Measurements from ENCODE around the gene TTC17.

DNA sequence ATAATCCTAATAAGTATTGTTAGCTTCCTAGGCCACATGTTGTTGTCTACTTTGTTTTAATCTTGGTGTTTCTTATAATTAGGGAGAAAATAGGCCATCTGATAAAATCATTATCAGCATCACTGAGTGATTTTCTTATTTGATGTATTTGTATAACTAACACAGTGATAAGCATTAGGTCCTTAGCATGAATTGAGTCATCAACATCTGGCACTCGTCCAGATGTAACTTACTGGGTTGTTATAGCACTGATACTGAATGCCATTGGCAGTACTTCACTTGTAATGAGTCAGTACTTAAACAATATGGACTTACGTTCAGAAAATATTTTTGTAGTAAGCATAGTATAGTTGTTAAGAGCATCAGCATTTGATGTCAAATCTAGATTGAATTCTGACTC lies 30.7 kb upstream of the TTC17 start:
- TF ChIP-seq, protein P1, sequence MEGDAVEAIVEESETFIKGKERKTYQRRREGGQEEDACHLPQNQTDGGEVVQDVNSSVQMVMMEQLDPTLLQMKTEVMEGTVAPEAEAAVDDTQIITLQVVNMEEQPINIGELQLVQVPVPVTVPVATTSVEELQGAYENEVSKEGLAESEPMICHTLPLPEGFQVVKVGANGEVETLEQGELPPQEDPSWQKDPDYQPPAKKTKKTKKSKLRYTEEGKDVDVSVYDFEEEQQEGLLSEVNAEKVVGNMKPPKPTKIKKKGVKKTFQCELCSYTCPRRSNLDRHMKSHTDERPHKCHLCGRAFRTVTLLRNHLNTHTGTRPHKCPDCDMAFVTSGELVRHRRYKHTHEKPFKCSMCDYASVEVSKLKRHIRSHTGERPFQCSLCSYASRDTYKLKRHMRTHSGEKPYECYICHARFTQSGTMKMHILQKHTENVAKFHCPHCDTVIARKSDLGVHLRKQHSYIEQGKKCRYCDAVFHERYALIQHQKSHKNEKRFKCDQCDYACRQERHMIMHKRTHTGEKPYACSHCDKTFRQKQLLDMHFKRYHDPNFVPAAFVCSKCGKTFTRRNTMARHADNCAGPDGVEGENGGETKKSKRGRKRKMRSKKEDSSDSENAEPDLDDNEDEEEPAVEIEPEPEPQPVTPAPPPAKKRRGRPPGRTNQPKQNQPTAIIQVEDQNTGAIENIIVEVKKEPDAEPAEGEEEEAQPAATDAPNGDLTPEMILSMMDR (IDR thresholded peaks at IDR 0.05 in 8 of 11, conservative IDR thresholded peaks at IDR 0.05 in 3 of 11) = no peak
- TF ChIP-seq POLR2AphosphoS5 (IDR thresholded peaks at IDR 0.05) (no peak), POLR2A (IDR thresholded peaks at IDR 0.05) (no peak)

Data from spleen (tissue), 7 donors.